Stomach (tissue), 9 donors: ENCODE results near the gene RICTOR. TPM values are rescaled to one million over a fixed set of nuclear protein-coding genes. Genes with fewer than 3 reads are reported as not detected.

Experiments
- DNase-seq, 2 donors: peaks; one replicate each; pipeline versions ENCODE4 v3.0.0 to v3.0.0-alpha.2; 2013 to 2019
- H3K27ac ChIP-seq, 5 donors: fragments of 200-600 bp in 4 of 5; sonication (generic) in 4 of 5; one replicate each; pipeline ENCODE4 v1.5.1; 2013 to 2019; ENCODE audit warnings: mild to moderate bottlenecking in 1 of 5, moderate library complexity in 1 of 5
- H3K27me3 ChIP-seq, 3 donors: fragments of 200-600 bp; sonication (generic); one replicate each; pipeline ENCODE4 v1.5.1; 2017 to 2019; ENCODE audit warnings: mixed run types in 1 of 3
- H3K36me3 ChIP-seq, 4 donors: fragments of 200-600 bp; sonication (generic); 1 replicate in 3 of 4; 2 replicates in 1 of 4; pipeline ENCODE4 v1.5.1; 2016 to 2019
- H3K4me1 ChIP-seq, 4 donors: fragments of 200-600 bp; sonication (generic); one replicate each; pipeline ENCODE4 v1.5.1; 2016 to 2019
- H3K4me3 ChIP-seq, 4 donors: fragments of 200-600 bp; sonication (generic) in 3 of 4; one replicate each; pipeline ENCODE4 v1.5.1; 2016 to 2019; ENCODE audit warnings: mild to moderate bottlenecking in 1 of 4
- H3K9me3 ChIP-seq, 4 donors: fragments of 200-600 bp; sonication (generic); one replicate each; pipeline ENCODE4 v1.5.1; 2016 to 2019
- CTCF ChIP-seq, 7 experiments: fragments of 450-650 bp in 4 of 7; fragments of 200-600 bp in 3 of 7; sonication (generic) in 3 of 7; IDR thresholded peaks; one replicate each; pipeline ENCODE4 v1.5.1; 2016 to 2019; ENCODE audit warnings: antibody characterized with exemption in 7 of 7, control low read depth in 2 of 7, mild to moderate bottlenecking in 1 of 7
- EP300 ChIP-seq: sonication (generic); formaldehyde crosslinking; IDR thresholded peaks from one replicate; pipeline ENCODE4 v1.6.1; 2017; ENCODE audit warnings: antibody characterized with exemption
- POLR2A ChIP-seq, 4 donors: fragments of 450-650 bp; IDR thresholded peaks; one replicate each; pipeline ENCODE4 v1.6.1; 2016; ENCODE audit warnings: antibody characterized with exemption in 4 of 4, control low read depth in 2 of 4, mild to moderate bottlenecking in 1 of 4, moderate library complexity in 1 of 4
- POLR2AphosphoS5 ChIP-seq, 3 donors: sonication (generic); formaldehyde crosslinking; IDR thresholded peaks; one replicate each; pipeline ENCODE4 v1.6.1; 2016; ENCODE audit warnings: antibody characterized with exemption in 3 of 3
- WGBS, 5 donors: extraction: QIAGEN DNeasy Blood & Tissue Kit in 3 of 5; methylation state at CpG; one replicate each; pipeline versions ENCODE4 v1.1.5 to v1.1.7; 2013 to 2018; 5-methylcytosine and 5-hydroxymethylcytosine counted together
- intact Hi-C: fragments of 100-400 bp; cut with DNase I; formaldehyde crosslinking; loops from one replicate; pipeline ENCODE4 v1.15.1; 2023; ENCODE audit warnings: low total_unique reads
- polyA plus RNA-seq, 3 donors: library from polyadenylated mRNA; stranded (reverse); fragments of 200-250 nt; gene quantifications; one replicate each; pipeline ENCODE4 v1.2.3, GENCODE V29; 2013
- total RNA-seq, 5 donors: library from RNA; depleted of rRNA; stranded (reverse); fragments of >200 nt; gene quantifications; one replicate each; pipeline versions ENCODE4 v1.1.0 to v1.2.3, GENCODE V29; 2014 to 2016
- donor health status: healthy with polysubstance abuse.
- donor health status: Bipolar disorder and iron deficiency.
- donor health status: healthy.

Gene RICTOR
- total and polyA plus RNA-seq, 8 donors = 2.3 to 125 (median 23.8) TPM

DNA sequence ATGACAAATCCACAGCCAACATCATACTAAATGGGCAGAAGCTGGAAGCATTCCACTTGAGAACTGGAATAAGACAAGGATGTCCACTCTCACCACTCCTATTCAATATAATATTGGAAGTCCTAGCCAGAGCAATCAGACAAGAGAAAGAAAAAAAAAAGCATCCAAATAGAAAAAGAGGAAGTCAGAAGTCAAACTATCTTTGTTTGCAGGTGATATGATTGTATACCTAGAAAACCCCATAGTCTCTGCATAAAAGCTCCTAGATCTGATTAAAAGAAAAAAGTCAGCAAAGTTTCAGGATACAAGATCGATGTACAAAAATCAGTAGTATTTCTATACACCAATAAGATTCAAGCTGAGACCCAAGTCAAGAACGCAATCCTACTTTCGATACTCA is 162.3 kb downstream of the RICTOR start:
- no peaks in the 10 kb centered on the region for H3K4me1 ChIP-seq
- WGBS, 5 donors = 91 to 97% (median 95%) methylated on average over 3 of the region's 3 CpGs
- H3K27me3 ChIP-seq = no peaks in the 10 kb centered on the region
- TF ChIP-seq EP300 (no peak), POLR2A (IDR thresholded peaks at IDR 0.05) (no peak), CTCF (IDR thresholded peaks at IDR 0.05) (no peak), POLR2AphosphoS5 (IDR thresholded peaks at IDR 0.05) (no peak)
- intact Hi-C loops = no loop called here
- no peak for DNase-seq
- no peak overlapping the region for H3K27ac ChIP-seq
- H3K36me3 ChIP-seq = peaks cover 0 to 31% (median 23%) of the 10 kb centered on the region in 4 donors
- no peaks in the 10 kb centered on the region for H3K9me3 ChIP-seq
- H3K4me3 ChIP-seq = no peak overlapping the region

DNA sequence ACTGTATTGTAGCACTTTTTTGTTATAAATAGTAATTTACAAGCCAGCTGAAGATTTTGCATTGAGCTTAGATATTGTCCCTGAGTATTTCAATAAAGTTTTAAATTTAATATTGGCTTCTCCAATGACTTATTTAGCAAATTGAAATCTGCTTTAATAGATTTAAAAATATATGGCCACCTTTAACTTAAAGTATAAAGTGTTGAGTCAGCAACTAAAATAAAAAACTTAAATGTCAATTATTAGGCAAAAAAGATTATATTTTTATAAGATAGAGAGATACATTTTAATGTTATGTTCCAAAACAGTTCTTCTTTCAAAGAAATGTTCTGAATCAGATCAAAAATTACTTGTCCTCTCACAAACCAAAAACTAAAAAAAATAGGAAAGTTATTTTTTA is 167.7 kb downstream of the RICTOR start:
- no peak for DNase-seq
- Histone ChIP-seq H3K36me3 (peaks cover 13 to 81% (median 56%) of the 10 kb centered on the region in 4 donors), H3K4me3 (no peak overlapping the region), H3K27ac (no peak overlapping the region), H3K4me1 (no peaks in the 10 kb centered on the region), H3K27me3 (no peaks in the 10 kb centered on the region), H3K9me3 (peaks cover 0 to 9% (median 0%) of the 10 kb centered on the region in 4 donors)
- TF ChIP-seq EP300 (no peak), POLR2AphosphoS5 (IDR thresholded peaks at IDR 0.05) (no peak)
- intact Hi-C loops = no loop called here

DNA sequence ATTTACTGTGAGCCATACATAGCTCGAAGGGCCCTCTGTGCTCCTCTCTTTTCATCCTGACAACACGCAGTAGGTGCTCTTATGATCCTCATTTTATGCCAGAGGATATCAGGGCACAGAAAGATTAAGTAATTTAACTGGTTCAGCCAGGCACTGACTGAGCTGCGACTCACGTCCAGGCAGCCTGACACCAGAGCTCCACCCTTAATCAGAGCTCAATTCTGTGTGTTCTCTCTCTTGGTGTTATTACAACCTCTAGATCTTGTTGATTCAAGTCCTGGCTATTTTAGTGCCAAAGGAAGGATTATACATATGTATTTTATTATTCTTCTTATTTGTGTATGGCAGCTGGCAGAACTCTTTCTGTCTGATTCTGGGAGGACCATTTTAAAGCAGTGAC is 168.7 kb downstream of the RICTOR start:
- no peak overlapping the region for H3K4me3 ChIP-seq
- TF ChIP-seq POLR2A (IDR thresholded peaks at IDR 0.05) (no peak), POLR2AphosphoS5 (IDR thresholded peaks at IDR 0.05) (no peak)
- H3K4me1 ChIP-seq = no peaks in the 10 kb centered on the region
- intact Hi-C loops = no loop called here
- no peak for DNase-seq
- 81 to 96% (median 92%) methylated on average over 4 of the region's 4 CpGs for WGBS, 5 donors
- peaks cover 13 to 91% (median 62%) of the 10 kb centered on the region in 4 donors for H3K36me3 ChIP-seq
- H3K27ac ChIP-seq = no peak overlapping the region
- H3K27me3 ChIP-seq = no peaks in the 10 kb centered on the region
- peaks cover 0 to 9% (median 0%) of the 10 kb centered on the region in 4 donors for H3K9me3 ChIP-seq

GRCh38 chr5:38899936-38900335 is 174.3 kb downstream of the RICTOR start:
- WGBS, 5 donors = 80 to 92% (median 85%) methylated on average over 5 of the region's 5 CpGs
- H3K4me1 ChIP-seq = no peaks in the 10 kb centered on the region
- H3K27me3 ChIP-seq = no peaks in the 10 kb centered on the region
- no peak for DNase-seq
- peaks cover 0 to 26% (median 7%) of the 10 kb centered on the region in 4 donors for H3K9me3 ChIP-seq
- TF ChIP-seq POLR2AphosphoS5 (IDR thresholded peaks at IDR 0.05) = no peak
- no peak for TF ChIP-seq POLR2A (IDR thresholded peaks at IDR 0.05)
- TF ChIP-seq EP300 = no peak
- TF ChIP-seq CTCF (IDR thresholded peaks at IDR 0.05) = no peak
- H3K4me3 ChIP-seq = no peak overlapping the region
- intact Hi-C loops = no loop called here
- H3K36me3 ChIP-seq = peaks cover 13 to 61% (median 39%) of the 10 kb centered on the region in 4 donors
- no peak overlapping the region for H3K27ac ChIP-seq

GRCh38 chr5:38896760-38897159 is 177.4 kb downstream of the RICTOR start:
- DNase-seq = no peak
- Histone ChIP-seq H3K4me1 (no peaks in the 10 kb centered on the region), H3K27ac (no peak overlapping the region), H3K27me3 (no peaks in the 10 kb centered on the region), H3K4me3 (no peak overlapping the region), H3K9me3 (peaks cover 0 to 23% (median 7%) of the 10 kb centered on the region in 4 donors), H3K36me3 (peaks cover 0 to 41% (median 16%) of the 10 kb centered on the region in 4 donors)
- intact Hi-C loops = no loop called here
- WGBS, 5 donors = 87 to 94% (median 90%) methylated on average over 3 of the region's 3 CpGs
- TF ChIP-seq EP300 (no peak), CTCF (IDR thresholded peaks at IDR 0.05) (no peak), POLR2AphosphoS5 (IDR thresholded peaks at IDR 0.05) (no peak)
